Right ventricle myocardium inferior (tissue), 1 donor: Measurements from ENCODE around the gene NFKBIA. TPM values are rescaled to one million over a fixed set of nuclear protein-coding genes. Genes with fewer than 3 reads are reported as not detected.
"Not testable (repeated sequence)": the region's sequence is repeated elsewhere in the genome, so short reads cannot be mapped to it uniquely, and the experiment has no call there.

Experiments used
- ATAC-seq: fragments of 200-7000 bp; cut with Tn5 transposase; one replicate; pipeline ENCODE4 v1.9.1; 2020; ENCODE audit warnings: mild to moderate bottlenecking, moderate library complexity
- DNase-seq: peaks from one replicate; pipeline ENCODE4 v3.0.0; 2021; ENCODE audit errors: missing footprints
- intact Hi-C: fragments of 100-400 bp; cut with DNase I; formaldehyde crosslinking; loops from one replicate; pipeline ENCODE4 v1.11.0; 2022
- total RNA-seq: library from RNA; stranded (reverse); fragmentation: NEBNext Ultra II Directional; extraction: Animal tissue kit (Norgen Biotek cat#: 25700); gene quantifications from one replicate; pipeline ENCODE4 v1.2.1, GENCODE V29; 2021
- donor health status: DM: no; HTN: yes; CAD: no; lungs with severe emphysema.

The NFKBIA gene
- total RNA-seq, 1 donor from 2014 or later: 83.0 TPM

- intact Hi-C loops: no loop called here
- DNase-seq: no peak
- peak; percentile 11 for ATAC-seq
These were observed 6.4 kb downstream of the NFKBIA start for GRCh38 chr14:35398071-35398584.

GRCh38 chr14:35396610-35397009, 7.9 kb downstream of the NFKBIA start:
- ATAC-seq, DNase-seq, intact Hi-C loops: not testable (repeated sequence)

GRCh38 chr14:35395283-35395682, 9.3 kb downstream of the NFKBIA start:
- intact Hi-C loops: no loop called here
- DNase-seq (no peak), ATAC-seq (no peak)

- DNase-seq (no peak), ATAC-seq (no peak)
- intact Hi-C loops: no loop called here
These were observed 10.1 kb downstream of the NFKBIA start for GRCh38 chr14:35394326-35395013.

GRCh38 chr14:35393826-35394225, 10.7 kb downstream of the NFKBIA start:
- ATAC-seq (no peak), DNase-seq (no peak)
- intact Hi-C loops: no loop called here

GRCh38 chr14:35392103-35392502, 12.4 kb downstream of the NFKBIA start:
- intact Hi-C loops: no loop called here
- no peak for DNase-seq
- no peak for ATAC-seq

GRCh38 chr14:35391388-35391710, 13.2 kb downstream of the NFKBIA start:
- ATAC-seq: no peak
- no peak for DNase-seq
- intact Hi-C loops: no loop called here

GRCh38 chr14:35390577-35391387, 13.8 kb downstream of the NFKBIA start:
- intact Hi-C loops: no loop called here
- DNase-seq (no peak), ATAC-seq (no peak)

- intact Hi-C loops: loop anchor here (5.0 kb wide), 1 partner anchor 97 kb away; the partner anchor contains the start of gene PSMA6
- DNase-seq (no peak), ATAC-seq (no peak)
These were observed 15.3 kb downstream of the NFKBIA start for GRCh38 chr14:35389315-35389667.

GRCh38 chr14:35388656-35389314, 15.8 kb downstream of the NFKBIA start:
- ATAC-seq: no peak
- intact Hi-C loops: loop anchor here (5.0 kb wide), 1 partner anchor 96 kb away; the partner anchor contains the start of gene PSMA6
- no peak for DNase-seq

GRCh38 chr14:35387713-35388579, 16.6 kb downstream of the NFKBIA start:
- ATAC-seq: no peak
- DNase-seq: no peak
- intact Hi-C loops: loop anchor here (5.0 kb wide), 1 partner anchor 96 kb away; the partner anchor contains the start of gene PSMA6

- intact Hi-C loops: loop anchor here (5.0 kb wide), 1 partner anchor 95 kb away; the partner anchor contains the start of gene PSMA6
- ATAC-seq: no peak
- DNase-seq: no peak
These were observed 17.3 kb downstream of the NFKBIA start for GRCh38 chr14:35387219-35387618.

- DNase-seq: no peak
- ATAC-seq: peak; percentile 51
- intact Hi-C loops: loop anchor here (5.0 kb wide), 1 partner anchor 94 kb away; the partner anchor contains the start of gene PSMA6
These were observed 17.9 kb downstream of the NFKBIA start for GRCh38 chr14:35386673-35387125.

GRCh38 chr14:35385042-35385839, 19.3 kb downstream of the NFKBIA start:
- peak; percentile 84 for DNase-seq
- intact Hi-C loops: loop anchor here (1.0 to 5.0 kb wide), 3 partner anchors 19 to 93 kb away; partner anchors contain the start of genes NFKBIA and PSMA6
- ATAC-seq: peak; percentile 94

GRCh38 chr14:35384455-35385041, 20.0 kb downstream of the NFKBIA start:
- DNase-seq (no peak), ATAC-seq (peak; percentile 61)
- intact Hi-C loops: loop anchor here (1.0 to 5.0 kb wide), 3 partner anchors 20 to 92 kb away; partner anchors contain the start of genes NFKBIA and PSMA6

- DNase-seq (no peak), ATAC-seq (no peak)
- intact Hi-C loops: no loop called here
These were observed 20.7 kb downstream of the NFKBIA start for GRCh38 chr14:35383569-35384454.
